ENCODE measurements around the gene GALNTL6.

The GALNTL6 gene

DNA sequence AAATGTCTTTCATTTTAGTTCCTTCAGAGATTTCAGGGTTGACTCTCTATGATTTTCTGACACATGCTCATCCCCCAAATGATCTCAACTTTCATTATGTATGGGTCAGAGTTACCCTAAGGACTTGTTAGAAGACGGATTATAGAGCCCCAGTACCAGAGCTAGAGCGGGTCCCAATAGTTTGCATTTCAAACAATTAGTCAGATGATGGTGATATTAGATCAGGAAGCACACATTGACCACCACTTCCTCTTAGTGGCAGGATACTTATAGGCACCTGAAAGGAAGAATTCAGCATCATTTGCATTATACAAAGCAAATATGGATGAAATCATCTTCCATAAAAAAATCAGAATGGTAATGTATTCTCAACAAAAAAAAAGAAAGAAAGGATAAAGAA is 106.1 kb downstream of the GALNTL6 start:
- no peak overlapping the region for H3K4me3 ChIP-seq (replicated peaks; ENCODE audit: low read depth, low read length)
- TF ChIP-seq, protein P1, sequence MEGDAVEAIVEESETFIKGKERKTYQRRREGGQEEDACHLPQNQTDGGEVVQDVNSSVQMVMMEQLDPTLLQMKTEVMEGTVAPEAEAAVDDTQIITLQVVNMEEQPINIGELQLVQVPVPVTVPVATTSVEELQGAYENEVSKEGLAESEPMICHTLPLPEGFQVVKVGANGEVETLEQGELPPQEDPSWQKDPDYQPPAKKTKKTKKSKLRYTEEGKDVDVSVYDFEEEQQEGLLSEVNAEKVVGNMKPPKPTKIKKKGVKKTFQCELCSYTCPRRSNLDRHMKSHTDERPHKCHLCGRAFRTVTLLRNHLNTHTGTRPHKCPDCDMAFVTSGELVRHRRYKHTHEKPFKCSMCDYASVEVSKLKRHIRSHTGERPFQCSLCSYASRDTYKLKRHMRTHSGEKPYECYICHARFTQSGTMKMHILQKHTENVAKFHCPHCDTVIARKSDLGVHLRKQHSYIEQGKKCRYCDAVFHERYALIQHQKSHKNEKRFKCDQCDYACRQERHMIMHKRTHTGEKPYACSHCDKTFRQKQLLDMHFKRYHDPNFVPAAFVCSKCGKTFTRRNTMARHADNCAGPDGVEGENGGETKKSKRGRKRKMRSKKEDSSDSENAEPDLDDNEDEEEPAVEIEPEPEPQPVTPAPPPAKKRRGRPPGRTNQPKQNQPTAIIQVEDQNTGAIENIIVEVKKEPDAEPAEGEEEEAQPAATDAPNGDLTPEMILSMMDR (IDR thresholded peaks at IDR 0.05; ENCODE audit: low read depth, low read length, missing control alignments), result no peak
- DNase-seq (ENCODE audit: extremely low read depth, low read depth), result no peak

DNA sequence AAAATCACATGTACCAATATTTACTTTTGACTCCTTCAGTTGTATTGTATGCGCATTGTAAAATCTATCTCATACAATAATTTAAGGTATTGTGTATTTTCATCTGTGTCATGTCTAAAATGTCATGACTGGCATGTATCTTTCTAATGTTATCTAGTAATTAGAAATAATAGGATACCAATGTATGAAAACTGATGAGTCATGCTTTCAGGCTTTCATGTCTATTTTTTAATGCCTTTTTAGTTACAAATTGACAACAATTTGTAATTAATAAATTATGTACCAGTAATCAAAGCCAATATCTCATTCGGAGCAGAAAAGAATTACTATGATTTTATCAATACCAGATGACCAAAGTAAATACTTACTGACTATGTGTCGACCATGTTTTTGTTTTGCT is 107.7 kb downstream of the GALNTL6 start:
- TF ChIP-seq, protein P1 (IDR thresholded peaks at IDR 0.05; ENCODE audit: low read depth, low read length, missing control alignments), result no peak
- H3K4me3 ChIP-seq (replicated peaks; ENCODE audit: low read depth, low read length), result no peak overlapping the region
- DNase-seq (ENCODE audit: extremely low read depth, low read depth), result no peak

DNA sequence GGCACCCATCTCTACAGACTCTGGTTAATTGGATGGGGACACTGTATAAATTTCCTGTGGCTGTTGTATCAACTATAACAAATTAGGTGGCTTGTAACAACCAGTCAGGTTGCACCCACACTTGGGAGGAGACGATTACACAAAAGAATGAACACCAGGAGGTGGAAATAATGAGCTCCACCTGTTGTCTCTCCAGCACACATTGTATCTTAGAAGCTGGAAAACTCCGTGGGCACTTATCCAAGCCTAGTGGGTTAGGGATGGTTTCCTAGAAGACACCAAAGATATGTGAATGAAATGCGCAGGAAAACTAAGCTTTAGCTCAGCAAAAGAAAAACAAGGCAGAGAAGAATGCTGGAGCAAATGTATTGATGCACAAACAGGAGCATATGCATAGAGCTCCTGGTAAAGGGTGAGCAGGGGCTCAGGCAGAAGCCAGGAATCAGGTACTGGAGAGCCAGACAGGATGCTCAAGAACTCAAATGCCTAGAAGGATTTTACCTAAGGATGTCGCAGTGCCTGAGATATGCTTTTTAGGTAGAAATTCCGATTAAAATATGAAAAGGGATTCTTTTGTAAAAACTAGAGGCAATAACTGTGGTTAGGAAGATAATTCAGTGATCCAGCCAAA is 111.7 kb downstream of the GALNTL6 start:
- no peak for DNase-seq (ENCODE audit: extremely low read depth, low read depth)
- H3K4me3 ChIP-seq (replicated peaks; ENCODE audit: low read depth, low read length), result no peak overlapping the region
- TF ChIP-seq, protein P1 (IDR thresholded peaks at IDR 0.05; ENCODE audit: low read depth, low read length, missing control alignments), result no peak

DNA sequence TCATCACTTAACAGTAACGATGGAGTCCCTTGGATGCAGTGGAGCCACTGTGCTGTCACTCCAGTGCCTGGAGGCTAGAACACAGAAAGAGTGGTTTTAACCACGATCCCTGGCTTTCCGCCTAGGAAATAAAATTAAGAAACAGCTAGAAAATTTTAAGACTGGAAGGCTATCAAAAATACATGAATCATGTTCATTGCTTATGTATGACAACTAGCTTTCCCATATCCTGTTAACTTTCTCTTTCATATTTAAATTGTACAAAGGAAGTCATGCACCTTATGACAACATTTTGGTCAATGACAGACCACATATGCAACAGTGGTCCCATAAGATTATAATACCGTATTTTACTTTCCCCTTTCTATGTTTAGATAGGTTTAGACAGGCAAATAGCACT is 115.1 kb downstream of the GALNTL6 start:
- H3K4me3 ChIP-seq (replicated peaks; ENCODE audit: low read depth, low read length), result no peak overlapping the region
- DNase-seq (ENCODE audit: extremely low read depth, low read depth), result no peak
- TF ChIP-seq, protein P1 (IDR thresholded peaks at IDR 0.05; ENCODE audit: low read depth, low read length, missing control alignments), result no peak

DNA sequence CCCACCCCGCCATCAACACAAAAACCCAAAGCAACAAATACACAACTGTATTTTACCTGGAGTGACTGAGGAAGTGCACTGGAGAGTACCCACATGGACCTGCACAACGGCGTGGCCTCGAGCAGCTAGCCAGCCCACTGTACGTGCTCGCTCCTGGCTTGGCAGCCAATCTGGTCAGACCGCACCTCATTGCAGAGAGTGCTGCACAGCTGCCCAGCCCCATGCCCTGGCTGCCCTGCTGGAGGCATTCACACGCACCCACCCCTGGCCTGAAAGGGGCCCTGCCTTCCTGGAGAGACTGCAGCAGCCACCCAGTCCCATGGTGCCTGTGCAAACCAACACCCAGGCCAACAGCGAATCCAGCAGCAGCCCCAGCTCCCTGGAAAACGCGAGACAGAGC is 116.3 kb downstream of the GALNTL6 start:
- DNase-seq (ENCODE audit: extremely low read depth, low read depth), result no peak
- TF ChIP-seq, protein P1 (IDR thresholded peaks at IDR 0.05; ENCODE audit: low read depth, low read length, missing control alignments), result no peak
- no peak overlapping the region for H3K4me3 ChIP-seq (replicated peaks; ENCODE audit: low read depth, low read length)

DNA sequence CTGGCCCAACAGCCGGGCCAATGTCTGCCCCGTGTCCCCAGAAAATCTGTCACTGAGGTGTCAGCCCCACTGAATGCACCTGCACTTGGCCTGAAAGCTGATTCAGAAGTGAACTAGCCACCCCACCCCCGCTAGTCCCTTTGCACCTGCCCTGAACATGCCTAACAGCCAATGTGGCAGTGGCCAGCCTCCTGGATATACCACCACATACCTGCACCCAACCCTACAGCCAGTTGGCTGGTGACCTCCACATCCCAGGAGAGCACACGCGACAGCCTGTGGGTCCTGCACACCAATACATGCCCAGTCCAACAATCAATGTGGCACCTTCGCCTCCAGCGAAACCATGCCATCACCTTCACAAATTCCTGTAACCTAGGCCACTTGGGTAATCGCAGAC is 116.7 kb downstream of the GALNTL6 start:
- no peak overlapping the region for H3K4me3 ChIP-seq (replicated peaks; ENCODE audit: low read depth, low read length)
- TF ChIP-seq, protein P1 (IDR thresholded peaks at IDR 0.05; ENCODE audit: low read depth, low read length, missing control alignments), result no peak
- no peak for DNase-seq (ENCODE audit: extremely low read depth, low read depth)

DNA sequence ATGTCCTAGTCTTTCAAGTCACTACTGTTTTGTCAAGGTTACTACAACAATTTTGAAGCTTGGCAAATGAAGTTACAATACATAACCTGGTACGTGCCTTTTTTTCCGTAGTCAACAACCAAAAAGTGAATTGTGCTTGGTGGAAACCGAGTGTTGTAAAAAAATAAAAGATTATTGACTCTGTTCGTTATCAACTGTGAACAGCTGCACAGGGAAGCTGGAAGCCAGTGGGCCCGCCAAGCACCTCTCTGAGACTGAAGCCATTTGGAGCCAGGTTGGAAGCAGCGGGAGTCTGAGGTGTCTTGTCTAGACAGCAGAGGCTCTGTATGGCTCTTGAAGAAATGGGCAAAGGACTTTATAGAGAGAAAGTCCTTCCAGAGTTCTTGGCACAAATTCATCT is 119.0 kb downstream of the GALNTL6 start:
- no peak for DNase-seq (ENCODE audit: extremely low read depth, low read depth)
- no peak overlapping the region for H3K4me3 ChIP-seq (replicated peaks; ENCODE audit: low read depth, low read length)
- TF ChIP-seq, protein P1 (IDR thresholded peaks at IDR 0.05; ENCODE audit: low read depth, low read length, missing control alignments), result no peak
